HepG2 (cell line): ENCODE results near the gene PDP2. TPM values are rescaled to one million over a fixed set of nuclear protein-coding genes. Genes with fewer than 3 reads are reported as not detected.

Experiments used
- ATAC-seq: fragments of 200-7000 bp; cut with Tn5 transposase; 3 replicates; pipeline ENCODE4 v1.9.1; 2020; ENCODE audit warnings: mild to moderate bottlenecking, moderate library complexity
- BruUV-seq: library from RNA; stranded (reverse); fragments of 400-500 nt; replicated peaks from 2 replicates; lab custom pipeline; 2021; lab: Mats Ljungman, UMichigan
- CTCF ChIA-PET: fragments of 300-600 bp; formaldehyde crosslinking; extraction: SDS; loops from one replicate; lab custom pipeline; 2021; ENCODE audit warnings: low total read pairs, inconsistent platforms, low intra/inter-chr PET ratio; lab: Yijun Ruan, JAX
- POLR2A ChIA-PET: fragments of 350-600 bp; sonication (Branson Sonifier 250); formaldehyde crosslinking; loops from one replicate; lab custom pipeline; 2020; ENCODE audit warnings: antibody characterized with exemption, inconsistent platforms; lab: Yijun Ruan, JAX
- DNase-seq: peaks from one replicate; pipeline ENCODE4 v3.0.0-alpha.2; 2015; ENCODE audit warnings: low spot score
- FAIRE-seq: peaks from 3 replicates; lab custom pipeline; 2011; peaks lifted over from hg19 to GRCh38; lab: Jason Lieb, UNC
- H2AFZ ChIP-seq: one replicate; pipeline ENCODE4 v1.6.1; 2011; ENCODE audit warnings: low read length, inconsistent platforms
- H3K27ac ChIP-seq: fragments of 300-600 bp; 3 replicates; pipeline ENCODE4 v1.8.0; 2011; ENCODE audit warnings: mixed run types, mild to moderate bottlenecking, mixed read lengths, low read length, inconsistent platforms; ENCODE audit not compliant: insufficient read depth; ENCODE audit errors: extremely low read length
- H3K27me3 ChIP-seq, 2 experiments: fragments of 200-600 bp in 1 of 2; 2 replicates in 1 of 2; 3 replicates in 1 of 2; pipeline versions ENCODE4 v1.6.0 to v1.8.0; 2011; ENCODE audit warnings: low read length in 2 of 2, mild to moderate bottlenecking in 2 of 2, moderate library complexity in 2 of 2, inconsistent platforms in 1 of 2; ENCODE audit not compliant: insufficient read depth in 2 of 2, control insufficient read depth in 1 of 2
- H3K36me3 ChIP-seq, 2 experiments: fragments of 200-600 bp in 1 of 2; replicated peaks in 1 of 2; 2 replicates in 1 of 2; 3 replicates in 1 of 2; pipeline versions ENCODE4 v1.5.1 to v1.8.0; 2011; ENCODE audit warnings: low read length in 2 of 2, inconsistent platforms in 1 of 2; ENCODE audit not compliant: insufficient read depth in 2 of 2, control insufficient read depth in 1 of 2
- H3K4me1 ChIP-seq: 2 replicates; pipeline ENCODE4 v1.5.1; 2012; ENCODE audit warnings: low read length, inconsistent platforms; ENCODE audit not compliant: insufficient read depth
- H3K4me2 ChIP-seq: 2 replicates; pipeline ENCODE4 v1.6.0; 2011; ENCODE audit warnings: low read depth, low read length, inconsistent platforms
- H3K4me3 ChIP-seq, 3 experiments: fragments of 200-600 bp in 1 of 3; sonication (generic), shearing (Covaris generic) in 1 of 3; replicated peaks in 1 of 3; 2 replicates each; pipeline ENCODE4 v1.5.1; 2011 to 2016; ENCODE audit warnings: low read length in 3 of 3, inconsistent platforms in 2 of 3, low read depth in 2 of 3, mild to moderate bottlenecking in 2 of 3, control low read depth in 1 of 3, mixed read lengths in 1 of 3; ENCODE audit not compliant: insufficient read depth in 1 of 3
- H3K79me2 ChIP-seq: one replicate; pipeline ENCODE4 v1.6.1; 2011; ENCODE audit warnings: low read length, inconsistent platforms; ENCODE audit not compliant: insufficient read depth
- H3K9ac ChIP-seq: 2 replicates; pipeline ENCODE4 v1.6.0; 2011; ENCODE audit warnings: mild to moderate bottlenecking, low read depth, low read length, inconsistent platforms; ENCODE audit not compliant: insufficient read depth
- H3K9me3 ChIP-seq: 2 replicates; pipeline ENCODE4 v1.5.1; 2012; ENCODE audit warnings: mild to moderate bottlenecking, low read length
- H4K20me1 ChIP-seq: 2 replicates; pipeline ENCODE4 v1.6.0; 2011; ENCODE audit warnings: inconsistent platforms, mild to moderate bottlenecking, low read length, moderate library complexity; ENCODE audit not compliant: insufficient read depth
- CBX1 ChIP-seq: IDR thresholded peaks from one replicate; pipeline ENCODE4 v1.6.1; 2016; ENCODE audit warnings: antibody characterized with exemption, low read depth
- DPF2 ChIP-seq: sonication (generic); formaldehyde crosslinking; IDR thresholded peaks from 2 replicates; pipeline ENCODE4 v1.4.0; 2020; ENCODE audit warnings: mild to moderate bottlenecking, low read depth, missing genetic modification reagents, borderline replicate concordance
- ELF3 ChIP-seq: IDR thresholded peaks from 2 replicates; pipeline ENCODE4 v1.6.1; 2016; ENCODE audit warnings: missing genetic modification reagents, missing compliant biosample characterization
- FOXA3 ChIP-seq: IDR thresholded peaks from 2 replicates; pipeline ENCODE4 v1.6.1; 2016; ENCODE audit warnings: missing genetic modification reagents, missing compliant biosample characterization
- FOXP1 ChIP-seq, 2 experiments: fragments of 450-650 bp in 1 of 2; IDR thresholded peaks; 2 replicates each; pipeline ENCODE4 v1.6.1; 2017 to 2018; ENCODE audit warnings: antibody characterized with exemption in 1 of 2
- HES4 ChIP-seq: sonication (generic); formaldehyde crosslinking; IDR thresholded peaks from 2 replicates; pipeline ENCODE4 v1.9.0; 2021; ENCODE audit warnings: mild to moderate bottlenecking, missing genetic modification reagents, borderline replicate concordance
- HNRNPLL ChIP-seq: fragments of 200-400 bp; formaldehyde crosslinking; IDR thresholded peaks from 2 replicates; pipeline ENCODE4 v1.6.1; 2017; ENCODE audit warnings: mild to moderate bottlenecking, low read depth, low read length; ENCODE audit not compliant: poor library complexity, severe bottlenecking
- IRF9 ChIP-seq: sonication (generic); formaldehyde crosslinking; IDR thresholded peaks from 2 replicates; pipeline ENCODE4 v1.8.0; 2022; ENCODE audit warnings: missing genetic modification reagents, mild to moderate bottlenecking, borderline replicate concordance
- MXD3 ChIP-seq: IDR thresholded peaks from 2 replicates; pipeline ENCODE4 v1.6.1; 2016; ENCODE audit warnings: mild to moderate bottlenecking, missing biosample characterization, missing genetic modification reagents
- SALL1 ChIP-seq: sonication (generic); formaldehyde crosslinking; IDR thresholded peaks from 2 replicates; pipeline ENCODE4 v1.8.0; 2022; ENCODE audit warnings: mild to moderate bottlenecking, missing genetic modification reagents
- SMAD3 ChIP-seq: sonication (generic); formaldehyde crosslinking; IDR thresholded peaks from 2 replicates; pipeline ENCODE4 v1.4.0; 2020; ENCODE audit warnings: missing genetic modification reagents
- SOX13 ChIP-seq, 3 experiments: fragments of 450-650 bp in 1 of 3; sonication (generic) in 1 of 3; formaldehyde crosslinking in 1 of 3; IDR thresholded peaks in 2 of 3; conservative IDR thresholded peaks in 1 of 3; 2 replicates each; pipeline versions ENCODE4 v1.5.0 to v1.6.1; 2016 to 2020; ENCODE audit warnings: antibody characterized with exemption in 1 of 3, mild to moderate bottlenecking in 1 of 3, missing compliant biosample characterization in 1 of 3, missing genetic modification reagents in 1 of 3, moderate library complexity in 1 of 3
- SRSF4 ChIP-seq: fragments of 200-400 bp; formaldehyde crosslinking; IDR thresholded peaks from one replicate; pipeline ENCODE4 v1.6.1; 2018; ENCODE audit warnings: mild to moderate bottlenecking, low read depth, low read length, moderate library complexity; ENCODE audit not compliant: poor library complexity, severe bottlenecking
- ZBTB33 ChIP-seq: sonication (generic); formaldehyde crosslinking; IDR thresholded peaks from 2 replicates; pipeline ENCODE4 v1.4.0; 2020; ENCODE audit warnings: missing genetic modification reagents
- ZNF891 ChIP-seq: sonication (generic); formaldehyde crosslinking; IDR thresholded peaks from 2 replicates; pipeline ENCODE4 v1.5.0; 2020; ENCODE audit warnings: mild to moderate bottlenecking, missing genetic modification reagents
- WGBS: methylation state at CpG from one replicate; pipeline ENCODE4 v1.1.6; 2017; ENCODE audit warnings: low lambda C conversion rate; 5-methylcytosine and 5-hydroxymethylcytosine counted together
- in situ Hi-C: cut with HindIII; loops from 2 replicates; pipeline ENCODE4 v1.10.0; 2017; ENCODE audit warnings: low pct_unique_long_range_greater_than_20kb; ENCODE audit not compliant: extremely low pct_ligation_motif_present
- intact Hi-C: fragments of 100-400 bp; cut with micrococcal nuclease; formaldehyde crosslinking; loops from one replicate; pipeline ENCODE4 v1.10.0; 2022; ENCODE audit not compliant: unreplicated experiment
- polyA plus RNA-seq, 8 experiments: library from polyadenylated mRNA; depleted of rRNA in 3 of 8; stranded (reverse) in 7 of 8; unstranded in 1 of 8; fragments of >200 nt; fragmentation: Illumina TruSeq in 4 of 8; extraction: Trizol in 4 of 8; gene quantifications; 2 replicates each; pipeline versions ENCODE4 v1.2.1 to v1.2.3, GENCODE V29; 2011 to 2016; ENCODE audit warnings: low read depth in 4 of 8, missing spikeins in 1 of 8, mixed read lengths in 1 of 8; ENCODE audit not compliant: insufficient read depth in 1 of 8
- total RNA-seq, 5 experiments: library from RNA; depleted of rRNA; stranded (reverse); fragments of >200 nt; fragmentation: Illumina TruSeq; extraction: Trizol; gene quantifications; 2 replicates each; pipeline ENCODE4 v1.2.3, GENCODE V29; 2016; ENCODE audit warnings: low read depth in 1 of 5

Gene PDP2
- total and polyA plus RNA-seq, 2 of the 13 experiments (the other 11 are each of a cell fraction or from before 2014, with no cell fraction given): 12.8 to 15.8 TPM

- no TSS peak for BruUV-seq
- H3K4me3 ChIP-seq: no peak overlapping the region; a peak in 1 of 6 replicates
- peak; percentile 95 for FAIRE-seq
- intact Hi-C loops: loop anchor here (1.0 to 10.0 kb wide), 4 partner anchors 29 to 260 kb away; partner anchors contain the start of genes B3GNT9, FBXL8 and TRADD
- H3K27me3 ChIP-seq: peaks cover 0 to 2% of the 10 kb centered on the region in 2 experiments; a peak in 1 of 5 replicates
- DNase-seq: peak; percentile 80
- ATAC-seq: peak; percentile 90
- no peaks in the 10 kb centered on the region for H3K9me3 ChIP-seq
- no peak overlapping the region for H3K27ac ChIP-seq
- H3K36me3 ChIP-seq: no peaks in the 10 kb centered on the region; a peak in 1 of 5 replicates
- no peak overlapping the region for H2AFZ ChIP-seq
- no peaks in the 10 kb centered on the region for H3K79me2 ChIP-seq
- ChIA-PET CTCF (interaction anchor here (0.7 to 3.3 kb wide), 10 partner anchors 15 to 291 kb away, joined by 3 to 37 read pairs (median 8); partner anchors contain the start of genes CES3 and RRAD), POLR2A (interaction anchor here (0.9 to 2.2 kb wide), 5 partner anchors 10 to 39 kb away, joined by 3 to 13 read pairs (median 5); partner anchors contain the start of genes CDH16, CIAO2B and PDP2)
- no peaks in the 10 kb centered on the region for H4K20me1 ChIP-seq
- in situ Hi-C loops: no loop called here
- H3K9ac ChIP-seq: no peak overlapping the region
- 30% methylated on average over 9 of the region's 11 CpGs for WGBS
- H3K4me2 ChIP-seq: peak overlapping the region; percentile 34; the same call in 1 of the 2 replicates
- H3K4me1 ChIP-seq: peaks cover 63% of the 10 kb centered on the region
- TF ChIP-seq ZBTB33 (CRISPR knock-in tag): peak; percentile 51; the same call in 1 of the 2 replicates
- 0 out of 2 replicates have a peak, but pooled peaks have one; percentile 66 for TF ChIP-seq IRF9 (CRISPR knock-in tag)
- TF ChIP-seq SOX13 (IDR thresholded peaks at IDR 0.05): no peak
- peak in 1 of 2 experiments; percentile 20; a peak in 1 of 4 replicates for TF ChIP-seq SOX13 (CRISPR knock-in tag; conservative IDR thresholded peaks at IDR 0.05 in 1 of 2, IDR thresholded peaks at IDR 0.05 in 1 of 2)
- TF ChIP-seq SMAD3 (CRISPR knock-in tag): peak; percentile 78; the same call in 1 of the 2 replicates
- TF ChIP-seq SRSF4: no peak
- TF ChIP-seq CBX1: peak; percentile 47
- 0 out of 2 replicates have a peak, but pooled peaks have one; percentile 43 for TF ChIP-seq MXD3 (CRISPR knock-in tag)
- peak; percentile 22; the same call in 1 of the 2 replicates for TF ChIP-seq ELF3 (CRISPR knock-in tag)
- TF ChIP-seq DPF2 (CRISPR knock-in tag): no peak
- no peak for TF ChIP-seq HES4
- peak; percentile 16 for TF ChIP-seq HNRNPLL
- peak; percentile 45; the same call in 1 of the 2 replicates for TF ChIP-seq FOXA3
- no peak for TF ChIP-seq FOXP1 (IDR thresholded peaks at IDR 0.05)
- no peak for TF ChIP-seq FOXP1 (CRISPR knock-in tag; IDR thresholded peaks at IDR 0.05)
- TF ChIP-seq SALL1: peak; percentile 63; the same call in 1 of the 2 replicates
- peak; percentile 74; the same call in 1 of the 2 replicates for TF ChIP-seq ZNF891 (CRISPR knock-in tag)
Observed at GRCh38 chr16:66894948-66895688, 14.8 kb downstream of the PDP2 start.
